ENCODE data around the gene FUS.
"Not testable (repeated sequence)": the region's sequence is repeated elsewhere in the genome, so short reads cannot be mapped to it uniquely, and the experiment has no call there.

Gene FUS

DNA sequence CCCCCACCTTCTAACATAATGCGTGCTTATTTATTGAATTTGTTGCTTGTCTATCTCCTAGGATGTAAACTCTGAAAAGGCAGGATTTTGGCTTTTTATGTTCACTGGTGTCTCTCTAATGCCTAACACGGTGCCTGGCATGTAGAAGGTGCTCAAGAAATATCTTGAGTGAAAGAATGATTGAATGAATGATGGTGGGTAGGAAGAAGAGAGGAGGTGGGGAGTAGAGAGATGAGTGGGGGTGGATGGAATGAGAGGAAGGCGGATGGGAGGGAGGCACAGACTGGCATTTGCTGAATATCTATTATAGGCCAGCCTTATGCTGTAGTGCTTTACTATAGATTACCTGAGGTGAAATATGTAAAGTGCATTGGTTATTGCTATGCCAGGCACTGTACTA lies 32.4 kb upstream of the FUS start:
- H3K36me3 ChIP-seq (ENCODE audit: control insufficient read depth, insufficient read depth, low read length, severe bottlenecking): no peaks in the 10 kb centered on the region
- no peak overlapping the region for H3K4me3 ChIP-seq (ENCODE audit: low read length)
- peaks cover 36% of the 10 kb centered on the region for H3K27me3 ChIP-seq (replicated peaks; ENCODE audit: control insufficient read depth, insufficient read depth, low read length)
- H3K9me3 ChIP-seq (ENCODE audit: control insufficient read depth, low read length): no peaks in the 10 kb centered on the region
- DNase-seq (ENCODE audit: low read depth): no peak
- H3K9ac ChIP-seq (ENCODE audit: low read length): no peak overlapping the region
- peaks cover 3% of the 10 kb centered on the region for H3K4me1 ChIP-seq (ENCODE audit: control insufficient read depth, insufficient read depth, low read length)

DNA sequence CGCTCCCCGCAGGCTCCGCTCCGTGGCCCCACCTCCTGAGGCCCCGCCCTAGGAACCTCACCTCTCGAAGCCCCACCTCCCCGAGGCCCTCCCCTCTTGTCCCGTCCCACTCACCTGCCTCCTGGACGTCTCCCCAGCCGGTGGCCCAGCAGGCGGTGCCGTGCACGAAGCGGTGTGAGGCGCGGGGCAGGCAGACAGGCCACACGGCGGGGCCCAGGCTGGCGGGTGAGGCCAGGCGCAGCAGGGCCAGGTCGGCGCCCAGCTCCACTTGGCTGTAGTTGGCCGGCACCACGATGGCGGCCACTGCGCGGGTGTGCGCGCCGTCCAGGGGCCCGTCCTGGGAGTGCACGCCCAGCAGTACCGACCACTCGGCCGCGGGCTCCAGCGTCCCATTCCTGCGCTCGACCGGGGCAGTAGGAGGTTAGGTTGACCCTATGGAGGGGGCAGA lies 31.6 kb upstream of the FUS start:
- Histone ChIP-seq H3K9me3 (ENCODE audit: control insufficient read depth, low read length) (no peaks in the 10 kb centered on the region), H3K4me3 (ENCODE audit: low read length) (no peak overlapping the region), H3K9ac (ENCODE audit: low read length) (no peak overlapping the region), H3K27me3 (replicated peaks; ENCODE audit: control insufficient read depth, insufficient read depth, low read length) (peaks cover 36% of the 10 kb centered on the region), H3K4me1 (ENCODE audit: control insufficient read depth, insufficient read depth, low read length) (no peaks in the 10 kb centered on the region), H3K36me3 (ENCODE audit: control insufficient read depth, insufficient read depth, low read length, severe bottlenecking) (no peaks in the 10 kb centered on the region)
- DNase-seq (ENCODE audit: low read depth): no peak

DNA sequence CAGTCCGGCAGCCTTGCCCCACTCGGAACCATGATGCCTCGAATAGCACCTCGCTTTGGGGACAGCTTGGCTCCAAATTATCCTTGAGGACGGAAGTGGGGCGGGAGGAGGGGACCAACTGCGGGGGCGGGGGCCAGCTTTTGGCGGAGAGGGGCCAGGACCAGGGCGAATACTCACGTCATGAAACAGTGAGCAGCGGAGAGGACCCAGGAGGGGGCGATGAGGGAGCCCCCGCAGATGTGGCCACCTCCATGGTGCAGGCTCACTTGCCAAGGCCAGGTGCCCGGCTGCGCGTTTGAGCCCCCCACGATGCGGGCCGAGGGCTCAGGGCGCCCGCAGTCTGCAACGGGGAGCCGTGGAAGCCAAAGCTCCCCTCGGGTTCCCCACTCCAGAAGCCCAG lies 31.0 kb upstream of the FUS start:
- H3K9me3 ChIP-seq (ENCODE audit: control insufficient read depth, low read length): no peaks in the 10 kb centered on the region
- no peak overlapping the region for H3K4me3 ChIP-seq (ENCODE audit: low read length)
- H3K27me3 ChIP-seq (replicated peaks; ENCODE audit: control insufficient read depth, insufficient read depth, low read length): peaks cover 39% of the 10 kb centered on the region
- H3K9ac ChIP-seq (ENCODE audit: low read length): no peak overlapping the region
- no peaks in the 10 kb centered on the region for H3K4me1 ChIP-seq (ENCODE audit: control insufficient read depth, insufficient read depth, low read length)
- H3K36me3 ChIP-seq (ENCODE audit: control insufficient read depth, insufficient read depth, low read length, severe bottlenecking): no peaks in the 10 kb centered on the region
- no peak for DNase-seq (ENCODE audit: low read depth)

DNA sequence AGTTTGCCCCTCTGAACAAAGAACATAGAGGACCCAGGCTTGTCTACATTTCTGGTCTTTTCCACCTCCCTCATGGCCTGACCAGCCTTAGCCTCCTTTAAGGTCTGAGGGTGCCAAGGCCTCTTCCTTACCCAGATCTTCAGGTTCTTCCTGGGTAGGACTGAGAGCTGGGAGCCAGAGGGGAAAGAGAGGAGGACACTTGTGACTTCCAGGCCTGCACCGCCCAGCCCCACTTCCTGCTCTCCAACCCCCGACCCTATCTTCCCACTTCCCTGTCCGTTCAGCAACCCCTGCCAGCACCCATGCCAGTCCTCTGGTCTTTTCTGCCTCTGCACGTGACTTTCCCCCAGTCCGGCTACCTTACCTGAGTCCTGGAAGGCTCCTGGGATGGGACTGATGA lies 30.6 kb upstream of the FUS start:
- H3K4me3 ChIP-seq (ENCODE audit: low read length): no peak overlapping the region
- no peak for DNase-seq (ENCODE audit: low read depth)
- H3K9ac ChIP-seq (ENCODE audit: low read length): no peak overlapping the region
- no peaks in the 10 kb centered on the region for H3K9me3 ChIP-seq (ENCODE audit: control insufficient read depth, low read length)
- H3K27me3 ChIP-seq (replicated peaks; ENCODE audit: control insufficient read depth, insufficient read depth, low read length): peaks cover 39% of the 10 kb centered on the region
- no peaks in the 10 kb centered on the region for H3K36me3 ChIP-seq (ENCODE audit: control insufficient read depth, insufficient read depth, low read length, severe bottlenecking)
- no peaks in the 10 kb centered on the region for H3K4me1 ChIP-seq (ENCODE audit: control insufficient read depth, insufficient read depth, low read length)

DNA sequence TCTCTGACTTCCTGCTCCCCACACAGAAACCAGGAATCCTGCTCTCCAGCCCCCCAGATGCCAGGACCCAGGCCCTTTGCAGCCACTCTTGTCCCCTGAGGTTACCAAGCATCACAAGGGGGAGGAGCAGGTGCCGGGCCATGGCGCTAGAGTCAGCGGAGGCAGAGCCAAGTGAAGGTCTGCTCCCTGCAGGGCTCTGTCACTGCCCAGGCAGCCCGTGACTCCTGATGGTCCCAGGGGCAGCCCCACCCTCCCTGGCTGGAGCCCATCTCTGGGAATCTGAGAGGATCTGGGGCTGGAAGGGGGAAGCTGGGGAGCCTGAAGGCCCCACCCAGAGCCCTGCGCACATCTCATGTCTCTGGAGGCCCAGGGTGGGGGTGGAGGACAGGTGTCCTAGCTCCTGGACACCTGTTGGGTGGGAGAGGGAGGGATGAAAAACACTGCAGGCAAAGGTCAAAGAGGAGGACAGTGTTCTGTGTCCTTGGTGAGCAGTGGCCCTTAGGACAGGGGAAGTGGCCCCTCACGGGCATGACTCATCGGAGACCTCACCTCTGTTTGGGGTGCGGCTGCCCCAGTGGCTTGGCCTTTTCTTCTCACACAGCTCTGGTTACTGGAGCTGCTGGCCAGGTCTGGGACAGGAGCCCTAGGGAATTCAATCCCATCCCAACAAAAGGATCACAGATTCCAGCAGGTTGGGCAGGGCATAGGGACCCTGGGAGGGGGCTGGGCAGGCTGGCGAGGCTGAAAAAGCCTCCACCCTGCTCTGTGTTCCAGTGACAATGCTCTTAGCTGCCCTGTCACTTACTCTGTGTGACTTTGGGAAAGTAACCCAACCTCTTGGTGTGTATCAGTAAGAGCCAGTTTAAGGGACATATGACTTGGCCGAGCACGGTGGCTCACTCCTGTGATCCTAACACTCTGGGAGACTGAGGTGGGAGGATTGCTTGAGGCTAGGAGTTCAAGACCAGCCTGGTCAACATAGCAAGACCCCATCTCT lies 29.7 kb upstream of the FUS start, which contains the start of gene PRSS36:
Gene PRSS36 (minus strand): TSS at position 173 of the 997 bp plus-strand sequence. CDS start 31 bp downstream, at position 142.
- Histone ChIP-seq H3K4me3 (ENCODE audit: low read length) (no peak within 1 kb of the TSS), H3K4me1 (ENCODE audit: control insufficient read depth, insufficient read depth, low read length) (no peaks in the 10 kb centered on the region), H3K36me3 (ENCODE audit: control insufficient read depth, insufficient read depth, low read length, severe bottlenecking) (no peaks in the 10 kb centered on the region), H3K9me3 (ENCODE audit: control insufficient read depth, low read length) (no peaks in the 10 kb centered on the region), H3K9ac (ENCODE audit: low read length) (no peak within 1 kb of the TSS), H3K27me3 (replicated peaks; ENCODE audit: control insufficient read depth, insufficient read depth, low read length) (peaks cover 39% of the 10 kb centered on the region)
- DNase-seq (ENCODE audit: low read depth): no peak

DNA sequence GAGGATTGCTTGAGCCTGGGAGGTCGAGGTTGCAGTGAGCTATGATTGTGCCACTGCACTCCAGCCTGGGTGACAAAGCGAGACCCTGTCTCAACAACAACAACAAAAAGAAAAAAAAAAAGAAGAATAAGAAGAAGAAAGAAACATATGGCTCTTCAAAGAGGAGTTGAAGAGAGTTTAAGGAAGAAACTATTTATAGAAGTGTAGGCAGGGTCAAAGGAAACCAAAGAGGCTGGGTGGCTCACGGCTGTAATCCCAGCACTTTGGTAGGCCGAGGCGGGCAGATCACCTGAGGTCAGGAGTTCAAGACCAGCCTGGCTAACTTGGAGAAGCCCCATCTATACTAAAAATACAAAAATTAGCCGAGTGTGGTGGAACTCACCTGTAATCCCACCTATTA lies 29.0 kb upstream of the FUS start:
- H3K27me3 ChIP-seq (replicated peaks; ENCODE audit: control insufficient read depth, insufficient read depth, low read length): peaks cover 39% of the 10 kb centered on the region
- not testable (repeated sequence) for H3K4me3 ChIP-seq (ENCODE audit: low read length); DNase-seq (ENCODE audit: low read depth); H3K4me1 ChIP-seq (ENCODE audit: control insufficient read depth, insufficient read depth, low read length); H3K9me3 ChIP-seq (ENCODE audit: control insufficient read depth, low read length); H3K36me3 ChIP-seq (ENCODE audit: control insufficient read depth, insufficient read depth, low read length, severe bottlenecking); H3K9ac ChIP-seq (ENCODE audit: low read length)

DNA sequence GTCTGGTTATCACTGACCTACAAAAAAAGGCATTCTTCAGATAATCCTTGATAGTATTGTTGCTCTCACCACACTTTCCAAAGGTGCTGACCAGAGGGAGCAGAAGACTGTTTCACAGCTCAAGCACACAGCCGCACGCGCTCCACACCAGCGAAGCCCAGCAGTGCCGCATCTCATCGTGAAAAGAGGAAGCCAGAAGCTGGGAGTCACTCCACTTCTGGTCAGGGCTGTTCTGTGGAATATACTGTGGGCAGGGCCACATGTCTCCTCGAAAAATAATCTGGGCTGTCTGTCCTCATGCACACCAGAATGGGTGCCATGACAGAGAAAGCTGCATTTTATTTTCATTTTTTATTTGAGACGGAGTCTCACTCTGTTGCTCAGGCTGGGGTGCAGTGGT lies 22.8 kb upstream of the FUS start:
- H3K27me3 ChIP-seq (replicated peaks; ENCODE audit: control insufficient read depth, insufficient read depth, low read length): peaks cover 3% of the 10 kb centered on the region
- no peak for DNase-seq (ENCODE audit: low read depth)
- H3K9me3 ChIP-seq (ENCODE audit: control insufficient read depth, low read length): no peaks in the 10 kb centered on the region
- no peaks in the 10 kb centered on the region for H3K4me1 ChIP-seq (ENCODE audit: control insufficient read depth, insufficient read depth, low read length)
- H3K36me3 ChIP-seq (ENCODE audit: control insufficient read depth, insufficient read depth, low read length, severe bottlenecking): no peaks in the 10 kb centered on the region
- no peak overlapping the region for H3K4me3 ChIP-seq (ENCODE audit: low read length)
- H3K9ac ChIP-seq (ENCODE audit: low read length): no peak overlapping the region

DNA sequence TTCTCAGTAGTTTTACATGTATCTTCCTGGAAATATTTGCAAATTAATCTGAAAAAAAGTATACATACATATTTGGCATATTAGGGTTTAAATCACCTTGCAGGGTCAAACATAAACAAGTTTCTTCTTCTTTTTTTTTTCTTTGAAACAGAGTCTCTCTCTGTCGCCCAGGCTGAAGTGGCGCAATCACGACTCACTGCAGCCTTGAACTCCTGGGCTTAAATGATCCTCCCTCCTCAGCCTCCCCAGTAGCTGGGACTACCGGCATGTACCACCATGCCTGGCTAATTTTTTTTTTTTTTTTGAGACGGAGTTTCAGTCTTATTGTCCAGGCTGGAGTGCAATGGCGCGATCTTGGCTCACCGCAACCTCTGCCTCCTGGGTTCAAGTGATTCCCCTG lies 12.6 kb upstream of the FUS start:
- no peak for DNase-seq (ENCODE audit: low read depth)
- Histone ChIP-seq H3K9ac (ENCODE audit: low read length) (no peak overlapping the region), H3K4me3 (ENCODE audit: low read length) (no peak overlapping the region), H3K4me1 (ENCODE audit: control insufficient read depth, insufficient read depth, low read length) (no peaks in the 10 kb centered on the region), H3K36me3 (ENCODE audit: control insufficient read depth, insufficient read depth, low read length, severe bottlenecking) (no peaks in the 10 kb centered on the region), H3K9me3 (ENCODE audit: control insufficient read depth, low read length) (no peaks in the 10 kb centered on the region), H3K27me3 (replicated peaks; ENCODE audit: control insufficient read depth, insufficient read depth, low read length) (peaks cover 3% of the 10 kb centered on the region)

DNA sequence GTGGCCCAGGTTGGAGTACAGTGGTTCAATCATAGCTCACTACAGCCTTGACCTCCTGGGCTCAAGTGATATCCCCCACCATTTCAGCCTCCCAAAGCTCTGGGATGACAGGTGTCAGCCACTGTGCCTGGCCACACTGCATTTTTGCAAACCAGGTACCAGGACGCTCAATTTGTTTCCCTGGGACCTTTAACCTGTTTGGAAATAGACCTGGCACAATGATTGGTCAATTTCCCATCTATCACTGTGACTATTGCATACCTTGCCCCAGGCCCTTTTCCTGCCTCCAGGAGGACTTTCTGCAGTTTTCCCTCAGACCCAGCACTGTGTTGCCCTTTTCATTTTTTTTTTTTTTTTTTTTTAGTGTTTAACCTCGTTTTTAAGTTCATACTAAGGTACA lies 11.1 kb upstream of the FUS start:
- Histone ChIP-seq H3K9ac (ENCODE audit: low read length) (no peak overlapping the region), H3K4me1 (ENCODE audit: control insufficient read depth, insufficient read depth, low read length) (no peaks in the 10 kb centered on the region), H3K9me3 (ENCODE audit: control insufficient read depth, low read length) (no peaks in the 10 kb centered on the region), H3K27me3 (replicated peaks; ENCODE audit: control insufficient read depth, insufficient read depth, low read length) (no peaks in the 10 kb centered on the region), H3K4me3 (ENCODE audit: low read length) (no peak overlapping the region), H3K36me3 (ENCODE audit: control insufficient read depth, insufficient read depth, low read length, severe bottlenecking) (no peaks in the 10 kb centered on the region)
- no peak for DNase-seq (ENCODE audit: low read depth)

DNA sequence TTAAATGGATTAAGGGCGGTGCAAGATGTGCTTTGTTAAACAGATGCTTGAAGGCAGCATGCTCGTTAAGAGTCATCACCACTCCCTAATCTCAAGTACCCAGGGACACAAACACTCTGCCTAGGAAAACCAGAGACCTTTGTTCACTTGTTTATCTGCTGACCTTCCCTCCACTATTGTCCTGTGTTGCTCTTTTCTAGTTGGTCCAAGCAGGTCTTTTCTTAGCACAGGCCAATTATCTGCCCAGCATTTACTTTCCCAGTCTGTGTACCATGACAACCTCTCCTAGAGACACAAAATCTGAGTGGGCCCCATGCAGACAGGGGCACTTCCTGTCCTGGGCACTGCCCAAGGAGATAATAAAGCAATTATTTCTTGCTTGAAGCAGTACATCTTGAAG lies 9.9 kb upstream of the FUS start:
- not testable (repeated sequence) for H3K4me1 ChIP-seq (ENCODE audit: control insufficient read depth, insufficient read depth, low read length); DNase-seq (ENCODE audit: low read depth); H3K9ac ChIP-seq (ENCODE audit: low read length); H3K27me3 ChIP-seq (replicated peaks; ENCODE audit: control insufficient read depth, insufficient read depth, low read length); H3K9me3 ChIP-seq (ENCODE audit: control insufficient read depth, low read length); H3K36me3 ChIP-seq (ENCODE audit: control insufficient read depth, insufficient read depth, low read length, severe bottlenecking); H3K4me3 ChIP-seq (ENCODE audit: low read length)

DNA sequence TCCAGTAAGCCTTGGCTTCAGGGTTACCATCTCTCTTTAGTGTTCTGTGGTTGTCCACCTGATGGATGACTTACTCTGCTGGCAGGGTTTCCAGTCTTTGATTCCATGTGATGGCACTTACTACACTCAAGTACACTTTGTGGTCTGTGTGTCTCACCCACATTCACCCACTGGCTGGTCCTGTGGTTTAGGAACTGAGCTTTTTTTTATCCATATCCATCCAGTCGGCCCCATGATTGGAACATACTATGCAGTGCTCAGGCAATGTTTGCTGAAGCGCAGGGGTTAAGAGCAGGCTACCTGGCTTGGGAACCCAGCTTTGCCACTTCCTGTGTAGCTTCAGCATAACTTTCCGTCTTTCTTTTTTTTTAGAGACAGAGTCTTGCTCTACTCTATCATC lies 2.8 kb upstream of the FUS start:
- H3K9ac ChIP-seq (ENCODE audit: low read length): no peak overlapping the region
- no peak for DNase-seq (ENCODE audit: low read depth)
- H3K36me3 ChIP-seq (ENCODE audit: control insufficient read depth, insufficient read depth, low read length, severe bottlenecking): no peaks in the 10 kb centered on the region
- H3K9me3 ChIP-seq (ENCODE audit: control insufficient read depth, low read length): no peaks in the 10 kb centered on the region
- no peaks in the 10 kb centered on the region for H3K27me3 ChIP-seq (replicated peaks; ENCODE audit: control insufficient read depth, insufficient read depth, low read length)
- no peak overlapping the region for H3K4me3 ChIP-seq (ENCODE audit: low read length)
- peaks cover 14% of the 10 kb centered on the region for H3K4me1 ChIP-seq (ENCODE audit: control insufficient read depth, insufficient read depth, low read length)
